ENCODE results near the gene SLC5A11.
"Not testable (repeated sequence)": the region's sequence is repeated elsewhere in the genome, so short reads cannot be mapped to it uniquely, and the experiment has no call there.

The SLC5A11 gene
- total RNA-seq, result 0.18 to 0.77 (median 0.60) reads per million in 3 experiments

GRCh38 chr16:24845726-24846547, at the start of gene SLC5A11:
TSS of gene SLC5A11 (plus strand) at chr16:24845963. CDS start at chr16:24858644, 12,681 bp downstream.
- no peak for DNase-seq

- no peak for DNase-seq
Measured at GRCh38 chr16:24800586-24800985, 45.2 kb upstream of the SLC5A11 start.

GRCh38 chr16:24801761-24802302, 43.9 kb upstream of the SLC5A11 start:
- no peak for DNase-seq

- no peak for DNase-seq
Measured at GRCh38 chr16:24805484-24805883, 40.3 kb upstream of the SLC5A11 start.

DNA sequence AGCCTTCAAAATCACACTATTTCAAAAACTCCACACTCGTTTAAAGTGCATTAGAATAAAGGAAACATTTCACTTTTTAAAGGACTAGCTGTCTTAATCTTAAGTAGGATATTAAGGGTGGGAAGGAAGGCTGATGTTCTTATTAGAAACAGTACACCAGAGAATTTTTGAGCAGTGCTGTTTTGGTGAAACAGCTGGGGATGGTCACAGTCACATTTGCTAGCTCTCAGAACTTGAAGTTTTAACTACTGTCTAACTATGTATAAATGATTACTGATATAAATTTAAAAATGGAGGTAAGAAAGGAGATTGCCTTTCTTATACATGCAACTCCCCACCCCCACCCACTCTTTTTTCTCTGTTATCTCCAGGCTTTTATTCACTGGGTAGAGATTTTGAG, 38.5 kb upstream of the SLC5A11 start:
- no peak for DNase-seq

DNA sequence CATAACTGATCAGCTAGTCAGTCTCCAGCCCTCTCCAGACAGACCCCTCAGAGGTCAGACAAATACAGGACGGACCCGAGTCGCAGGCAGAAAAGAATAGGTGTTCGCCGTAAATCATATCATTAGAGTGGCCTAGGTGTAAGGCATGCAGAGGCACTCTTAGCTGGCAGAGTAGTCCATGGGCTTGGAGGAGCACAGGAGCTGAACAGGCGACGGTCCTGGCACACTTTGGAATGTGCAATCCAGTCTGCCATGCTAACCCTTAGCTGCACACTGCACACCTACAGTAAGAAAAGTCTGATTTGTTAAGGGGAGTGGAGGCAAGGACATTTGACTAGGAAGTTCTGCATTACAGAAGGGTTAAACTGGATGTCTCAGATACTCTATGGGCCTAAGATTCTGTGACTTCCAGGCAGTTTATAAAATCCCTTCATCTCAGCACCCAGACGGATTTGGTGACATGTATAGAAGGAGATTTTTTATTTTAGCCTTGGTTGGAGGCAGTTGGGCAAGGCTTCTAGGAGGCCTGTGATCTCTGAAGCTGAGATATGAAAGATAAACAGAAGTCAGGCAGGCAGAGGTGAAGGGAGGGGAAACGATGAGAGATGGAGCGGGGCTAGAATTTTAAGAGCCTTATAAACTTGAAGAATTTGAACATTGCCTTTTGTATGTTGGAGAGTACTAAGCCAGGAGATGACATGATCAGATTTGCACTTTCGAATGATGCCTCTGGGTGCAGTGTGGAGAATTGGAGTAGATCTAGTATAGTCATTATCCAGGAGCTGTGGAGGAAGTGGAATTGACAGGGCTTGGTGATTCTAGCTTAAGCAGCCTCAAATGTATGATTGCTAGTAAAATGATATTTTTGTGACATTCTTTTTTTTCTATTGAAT, 34.6 kb upstream of the SLC5A11 start:
- no peak for DNase-seq

- DNase-seq, result not testable (repeated sequence)
Measured at GRCh38 chr16:24812813-24813212, 33.0 kb upstream of the SLC5A11 start.

DNA sequence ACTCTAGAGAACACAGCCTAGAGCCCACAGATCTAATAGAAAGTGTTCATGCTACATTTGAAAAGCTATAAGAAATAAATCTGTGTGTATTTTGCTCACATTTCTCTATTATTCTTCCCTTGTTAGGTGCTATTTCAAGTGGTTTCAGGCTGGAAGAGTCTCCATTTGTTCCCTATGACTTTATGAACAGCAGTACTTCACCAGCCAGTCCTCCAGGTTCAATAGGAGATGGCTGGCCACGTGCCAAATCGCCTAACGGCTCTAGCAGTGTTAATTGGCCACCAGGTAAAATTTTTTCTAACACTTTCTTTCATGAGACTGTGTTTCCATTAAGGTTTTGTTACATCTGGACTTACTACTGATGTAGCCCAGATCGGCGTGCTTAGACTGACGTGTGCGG, 30.7 kb upstream of the SLC5A11 start:
- no peak for DNase-seq

GRCh38 chr16:24816688-24817087, 29.1 kb upstream of the SLC5A11 start:
- no peak for DNase-seq

DNA sequence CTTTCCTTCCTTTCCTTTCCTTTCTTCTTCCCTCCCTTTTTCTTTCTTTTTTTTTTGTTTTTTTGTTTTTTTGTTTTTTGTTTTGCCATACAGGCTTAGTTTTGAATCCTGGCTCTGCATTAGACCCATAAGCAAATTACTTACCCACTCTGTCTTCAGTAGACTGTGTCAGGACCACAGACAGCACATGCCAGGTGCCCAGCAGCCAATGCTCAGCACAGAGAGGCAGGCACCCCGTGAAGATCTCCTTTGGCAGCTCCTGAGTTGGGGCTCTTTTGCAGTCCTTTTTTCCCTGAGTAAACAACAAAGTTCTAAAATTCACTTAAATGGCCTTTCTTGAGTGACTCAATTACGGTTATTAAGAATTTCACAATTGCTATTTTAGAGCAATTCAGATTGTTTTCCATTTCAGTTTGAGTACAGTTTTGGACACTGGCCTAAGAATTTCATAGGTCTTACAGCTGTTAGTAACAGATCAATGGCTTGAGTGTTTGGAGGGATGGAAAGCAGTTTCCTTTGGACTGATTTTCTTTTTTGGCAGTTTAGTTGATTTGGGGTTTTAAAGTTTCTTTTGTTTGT, 26.2 kb upstream of the SLC5A11 start:
- no peak for DNase-seq

GRCh38 chr16:24820522-24820921, 25.2 kb upstream of the SLC5A11 start:
- DNase-seq, result no peak

GRCh38 chr16:24821129-24821528, 24.6 kb upstream of the SLC5A11 start:
- no peak for DNase-seq

- DNase-seq, result no peak
Measured at GRCh38 chr16:24822542-24822941, 23.2 kb upstream of the SLC5A11 start.

DNA sequence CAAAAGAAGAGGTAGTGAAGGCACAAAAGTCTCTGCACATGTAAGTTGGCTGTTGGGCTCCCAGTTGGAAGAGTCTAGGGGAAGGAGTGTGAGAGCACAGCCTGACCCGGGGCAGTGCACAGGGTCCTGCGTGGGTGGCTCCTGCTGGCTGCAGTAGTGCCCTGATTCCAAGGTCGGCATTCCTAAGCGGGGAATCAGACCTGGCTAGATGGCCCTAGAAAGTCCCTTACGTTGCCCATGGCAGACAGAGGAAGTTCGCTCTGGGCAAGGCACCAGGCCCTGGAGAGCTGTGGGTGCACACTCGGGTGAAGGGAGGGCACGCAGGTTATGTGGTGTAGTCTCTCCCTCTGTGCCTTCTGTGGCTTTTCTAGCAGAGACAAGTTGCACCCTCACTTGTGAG, 22.8 kb upstream of the SLC5A11 start:
- DNase-seq, result no peak

DNA sequence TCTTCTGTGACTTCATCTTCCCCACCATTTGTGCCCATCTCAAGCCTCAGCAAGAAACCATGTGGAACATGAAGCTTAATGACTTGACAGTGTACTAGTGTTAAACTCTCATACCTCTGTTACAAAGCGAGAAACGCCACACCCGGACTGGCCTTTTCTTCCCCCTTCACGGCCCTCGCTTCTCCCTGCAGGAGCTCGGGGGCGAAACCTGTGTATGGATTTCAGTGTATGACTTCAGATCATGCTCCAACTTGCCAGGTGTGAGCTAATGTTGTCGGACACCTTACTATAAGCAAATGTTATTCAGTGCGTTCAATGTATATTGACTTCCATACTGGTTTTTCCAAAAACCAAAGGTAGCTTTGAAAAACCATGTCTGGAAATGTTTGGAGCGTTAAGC, 20.1 kb upstream of the SLC5A11 start:
- DNase-seq, result no peak

DNA sequence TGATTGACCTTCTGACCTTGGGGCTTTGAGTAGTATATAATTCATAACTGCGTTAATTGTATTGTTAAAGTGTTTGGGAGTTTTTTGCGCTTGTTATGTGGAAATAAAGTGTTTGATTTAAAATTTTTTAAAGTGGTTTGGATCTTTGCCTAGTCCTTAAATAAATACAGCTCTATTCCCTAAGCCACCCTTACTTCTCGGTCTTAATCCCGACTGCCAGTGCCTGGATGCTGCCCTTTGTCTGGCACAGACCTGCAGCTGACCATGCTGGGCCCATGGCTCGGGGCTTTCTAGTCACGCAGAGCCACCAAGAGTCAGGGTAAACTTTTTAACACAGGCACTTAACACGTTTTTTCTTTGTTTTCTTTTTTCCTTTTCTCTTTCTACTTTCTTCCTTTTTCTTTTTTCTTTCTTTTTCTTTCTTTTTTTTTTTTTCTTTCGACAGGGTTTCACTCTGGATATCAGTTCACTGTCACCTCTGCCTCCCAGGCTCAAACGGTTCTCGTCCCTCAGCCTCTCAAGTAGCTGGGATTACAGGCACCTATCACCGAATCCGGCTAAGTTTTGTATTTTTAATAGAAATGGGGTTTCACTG, 19.6 kb upstream of the SLC5A11 start:
- no peak for DNase-seq

DNA sequence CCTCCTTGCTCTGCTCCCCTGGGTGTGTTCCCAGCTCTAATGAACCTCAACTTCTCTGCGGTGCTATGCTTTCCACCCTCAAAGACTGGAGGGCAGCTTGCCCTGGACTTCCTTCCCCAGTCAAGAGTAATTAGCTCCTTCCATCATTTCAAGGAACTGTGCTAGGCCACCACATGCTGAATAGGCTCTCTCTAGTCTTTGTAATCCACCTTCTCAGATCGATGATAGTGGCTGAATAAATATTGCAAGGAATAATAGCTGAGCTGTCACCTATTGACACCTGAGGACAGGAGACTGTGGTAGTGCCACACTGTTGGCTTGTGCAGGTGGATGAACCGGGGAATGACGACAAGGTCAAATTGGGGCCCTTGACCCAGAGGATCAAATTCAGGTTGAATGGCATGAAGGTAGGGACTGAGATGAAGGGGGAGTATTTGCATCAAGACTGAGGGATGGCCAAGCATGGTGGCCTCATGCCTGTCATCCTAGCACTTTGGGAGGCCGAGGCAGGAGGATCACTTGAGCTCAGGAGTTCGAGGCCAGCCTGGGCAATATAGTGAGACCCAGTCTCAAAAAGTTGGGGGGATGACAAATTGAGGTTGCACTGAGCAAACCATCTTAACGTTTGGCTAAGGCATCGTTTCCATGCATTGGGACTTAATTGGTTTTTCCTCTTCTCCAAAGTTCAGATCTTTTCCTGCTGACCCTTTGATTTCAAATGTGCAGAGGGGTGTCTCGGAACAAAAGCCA, 18.8 kb upstream of the SLC5A11 start:
- DNase-seq, result no peak

GRCh38 chr16:24829153-24829552, 16.6 kb upstream of the SLC5A11 start:
- no peak for DNase-seq

GRCh38 chr16:24833352-24833751, 12.4 kb upstream of the SLC5A11 start:
- no peak for DNase-seq

GRCh38 chr16:24834459-24835335, 11.1 kb upstream of the SLC5A11 start:
- DNase-seq, result no peak

GRCh38 chr16:24836836-24837235, 8.9 kb upstream of the SLC5A11 start:
- DNase-seq, result no peak
